Measurements from ENCODE around the gene LRRTM4.

DNA sequence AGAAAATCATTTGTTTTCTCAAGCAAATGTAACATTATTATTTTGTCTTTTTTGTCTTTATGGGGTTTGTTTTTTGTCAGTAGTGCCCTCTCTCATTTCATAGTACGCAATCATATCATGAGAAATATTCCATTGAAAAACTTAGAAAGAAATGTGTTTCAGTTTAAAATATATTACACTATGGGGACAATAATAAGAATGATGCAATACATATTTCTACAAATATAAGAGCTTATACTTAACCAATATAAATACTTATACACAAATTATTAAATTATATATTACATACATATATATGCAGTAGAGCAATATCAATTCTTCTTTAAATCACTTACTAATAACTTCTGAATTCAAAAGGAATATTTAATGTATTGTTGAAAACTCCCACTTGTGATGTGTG, 13.7 kb downstream of the LRRTM4 start:
- no peak for TF ChIP-seq POLR2A (IDR thresholded peaks at IDR 0.05; ENCODE audit: low read length)
- TF ChIP-seq, protein P1, sequence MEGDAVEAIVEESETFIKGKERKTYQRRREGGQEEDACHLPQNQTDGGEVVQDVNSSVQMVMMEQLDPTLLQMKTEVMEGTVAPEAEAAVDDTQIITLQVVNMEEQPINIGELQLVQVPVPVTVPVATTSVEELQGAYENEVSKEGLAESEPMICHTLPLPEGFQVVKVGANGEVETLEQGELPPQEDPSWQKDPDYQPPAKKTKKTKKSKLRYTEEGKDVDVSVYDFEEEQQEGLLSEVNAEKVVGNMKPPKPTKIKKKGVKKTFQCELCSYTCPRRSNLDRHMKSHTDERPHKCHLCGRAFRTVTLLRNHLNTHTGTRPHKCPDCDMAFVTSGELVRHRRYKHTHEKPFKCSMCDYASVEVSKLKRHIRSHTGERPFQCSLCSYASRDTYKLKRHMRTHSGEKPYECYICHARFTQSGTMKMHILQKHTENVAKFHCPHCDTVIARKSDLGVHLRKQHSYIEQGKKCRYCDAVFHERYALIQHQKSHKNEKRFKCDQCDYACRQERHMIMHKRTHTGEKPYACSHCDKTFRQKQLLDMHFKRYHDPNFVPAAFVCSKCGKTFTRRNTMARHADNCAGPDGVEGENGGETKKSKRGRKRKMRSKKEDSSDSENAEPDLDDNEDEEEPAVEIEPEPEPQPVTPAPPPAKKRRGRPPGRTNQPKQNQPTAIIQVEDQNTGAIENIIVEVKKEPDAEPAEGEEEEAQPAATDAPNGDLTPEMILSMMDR (IDR thresholded peaks at IDR 0.05), result no peak
- TF ChIP-seq ZFP36 (IDR thresholded peaks at IDR 0.05; ENCODE audit: borderline replicate concordance, partially characterized antibody), result no peak
- no peak for TF ChIP-seq ESRRA (IDR thresholded peaks at IDR 0.05; ENCODE audit: borderline replicate concordance, low read length)
- TF ChIP-seq MAZ (IDR thresholded peaks at IDR 0.05; ENCODE audit: borderline replicate concordance, low read depth, low read length), result no peak
- TF ChIP-seq, protein P2, sequence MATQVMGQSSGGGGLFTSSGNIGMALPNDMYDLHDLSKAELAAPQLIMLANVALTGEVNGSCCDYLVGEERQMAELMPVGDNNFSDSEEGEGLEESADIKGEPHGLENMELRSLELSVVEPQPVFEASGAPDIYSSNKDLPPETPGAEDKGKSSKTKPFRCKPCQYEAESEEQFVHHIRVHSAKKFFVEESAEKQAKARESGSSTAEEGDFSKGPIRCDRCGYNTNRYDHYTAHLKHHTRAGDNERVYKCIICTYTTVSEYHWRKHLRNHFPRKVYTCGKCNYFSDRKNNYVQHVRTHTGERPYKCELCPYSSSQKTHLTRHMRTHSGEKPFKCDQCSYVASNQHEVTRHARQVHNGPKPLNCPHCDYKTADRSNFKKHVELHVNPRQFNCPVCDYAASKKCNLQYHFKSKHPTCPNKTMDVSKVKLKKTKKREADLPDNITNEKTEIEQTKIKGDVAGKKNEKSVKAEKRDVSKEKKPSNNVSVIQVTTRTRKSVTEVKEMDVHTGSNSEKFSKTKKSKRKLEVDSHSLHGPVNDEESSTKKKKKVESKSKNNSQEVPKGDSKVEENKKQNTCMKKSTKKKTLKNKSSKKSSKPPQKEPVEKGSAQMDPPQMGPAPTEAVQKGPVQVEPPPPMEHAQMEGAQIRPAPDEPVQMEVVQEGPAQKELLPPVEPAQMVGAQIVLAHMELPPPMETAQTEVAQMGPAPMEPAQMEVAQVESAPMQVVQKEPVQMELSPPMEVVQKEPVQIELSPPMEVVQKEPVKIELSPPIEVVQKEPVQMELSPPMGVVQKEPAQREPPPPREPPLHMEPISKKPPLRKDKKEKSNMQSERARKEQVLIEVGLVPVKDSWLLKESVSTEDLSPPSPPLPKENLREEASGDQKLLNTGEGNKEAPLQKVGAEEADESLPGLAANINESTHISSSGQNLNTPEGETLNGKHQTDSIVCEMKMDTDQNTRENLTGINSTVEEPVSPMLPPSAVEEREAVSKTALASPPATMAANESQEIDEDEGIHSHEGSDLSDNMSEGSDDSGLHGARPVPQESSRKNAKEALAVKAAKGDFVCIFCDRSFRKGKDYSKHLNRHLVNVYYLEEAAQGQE (IDR thresholded peaks at IDR 0.05), result no peak
- TF ChIP-seq EP300 (IDR thresholded peaks at IDR 0.05), result no peak
